GM20000 (cell line): Measurements from ENCODE around the gene ZNF225.
"Not testable (repeated sequence)": the region's sequence is repeated elsewhere in the genome, so short reads cannot be mapped to it uniquely, and the experiment has no call there.

Experiments used
- DNase-seq: peaks from one replicate; pipeline ENCODE4 v3.0.0; 2012; ENCODE audit warnings: low spot score
- TF ChIP-seq, protein P1 (sequence below): IDR thresholded peaks from 2 replicates; pipeline ENCODE4 v1.5.1; 2012; ENCODE audit warnings: mild to moderate bottlenecking, control low read depth; ENCODE audit errors: extremely low read depth, missing control alignments

Gene ZNF225

GRCh38 chr19:44164327-44164672, 51.1 kb downstream of the ZNF225 start:
- TF ChIP-seq, protein P1, sequence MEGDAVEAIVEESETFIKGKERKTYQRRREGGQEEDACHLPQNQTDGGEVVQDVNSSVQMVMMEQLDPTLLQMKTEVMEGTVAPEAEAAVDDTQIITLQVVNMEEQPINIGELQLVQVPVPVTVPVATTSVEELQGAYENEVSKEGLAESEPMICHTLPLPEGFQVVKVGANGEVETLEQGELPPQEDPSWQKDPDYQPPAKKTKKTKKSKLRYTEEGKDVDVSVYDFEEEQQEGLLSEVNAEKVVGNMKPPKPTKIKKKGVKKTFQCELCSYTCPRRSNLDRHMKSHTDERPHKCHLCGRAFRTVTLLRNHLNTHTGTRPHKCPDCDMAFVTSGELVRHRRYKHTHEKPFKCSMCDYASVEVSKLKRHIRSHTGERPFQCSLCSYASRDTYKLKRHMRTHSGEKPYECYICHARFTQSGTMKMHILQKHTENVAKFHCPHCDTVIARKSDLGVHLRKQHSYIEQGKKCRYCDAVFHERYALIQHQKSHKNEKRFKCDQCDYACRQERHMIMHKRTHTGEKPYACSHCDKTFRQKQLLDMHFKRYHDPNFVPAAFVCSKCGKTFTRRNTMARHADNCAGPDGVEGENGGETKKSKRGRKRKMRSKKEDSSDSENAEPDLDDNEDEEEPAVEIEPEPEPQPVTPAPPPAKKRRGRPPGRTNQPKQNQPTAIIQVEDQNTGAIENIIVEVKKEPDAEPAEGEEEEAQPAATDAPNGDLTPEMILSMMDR = no peak
- no peak for DNase-seq

GRCh38 chr19:44164673-44165512, 51.7 kb downstream of the ZNF225 start, which contains the start of gene ZNF226:
TSS of gene ZNF226 (plus strand) at chr19:44165100. CDS start at chr19:44170081, 4,981 bp downstream.
- peak; percentile 83 for DNase-seq
- TF ChIP-seq, protein P1 = no peak

DNA sequence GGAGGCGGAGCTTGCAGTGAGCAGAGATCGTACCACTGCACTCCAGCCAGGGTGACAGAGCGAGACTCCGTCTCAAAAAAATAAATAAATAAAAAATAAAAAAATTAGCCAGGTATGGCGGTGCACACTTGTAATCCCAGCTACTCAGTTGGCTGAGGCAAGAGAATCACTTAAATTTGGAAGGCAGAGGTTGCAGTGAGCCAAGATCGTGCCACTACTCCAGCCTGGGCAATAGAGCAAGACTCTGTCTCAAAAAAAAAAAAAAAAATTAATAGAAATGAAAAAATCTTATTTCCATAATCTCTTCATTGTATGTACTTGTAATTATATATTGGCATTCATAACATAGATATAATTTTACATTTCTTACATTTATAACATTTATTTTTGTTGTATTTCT, 57.5 kb downstream of the ZNF225 start:
- not testable (repeated sequence) for DNase-seq

DNA sequence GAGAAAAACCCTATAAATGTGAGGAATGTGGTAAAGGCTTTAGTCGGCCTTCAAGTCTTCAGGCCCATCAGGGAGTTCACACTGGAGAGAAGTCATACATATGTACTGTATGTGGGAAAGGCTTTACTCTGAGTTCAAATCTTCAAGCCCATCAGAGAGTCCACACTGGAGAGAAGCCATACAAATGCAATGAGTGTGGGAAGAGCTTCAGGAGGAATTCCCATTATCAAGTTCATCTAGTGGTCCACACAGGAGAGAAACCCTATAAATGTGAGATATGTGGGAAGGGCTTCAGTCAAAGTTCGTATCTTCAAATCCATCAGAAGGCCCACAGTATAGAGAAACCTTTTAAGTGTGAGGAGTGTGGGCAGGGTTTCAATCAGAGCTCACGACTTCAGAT, 63.4 kb downstream of the ZNF225 start:
- TF ChIP-seq, protein P1 = no peak
- no peak for DNase-seq

GRCh38 chr19:44180968-44181367, 67.8 kb downstream of the ZNF225 start:
- DNase-seq = no peak
- TF ChIP-seq, protein P1 = no peak

DNA sequence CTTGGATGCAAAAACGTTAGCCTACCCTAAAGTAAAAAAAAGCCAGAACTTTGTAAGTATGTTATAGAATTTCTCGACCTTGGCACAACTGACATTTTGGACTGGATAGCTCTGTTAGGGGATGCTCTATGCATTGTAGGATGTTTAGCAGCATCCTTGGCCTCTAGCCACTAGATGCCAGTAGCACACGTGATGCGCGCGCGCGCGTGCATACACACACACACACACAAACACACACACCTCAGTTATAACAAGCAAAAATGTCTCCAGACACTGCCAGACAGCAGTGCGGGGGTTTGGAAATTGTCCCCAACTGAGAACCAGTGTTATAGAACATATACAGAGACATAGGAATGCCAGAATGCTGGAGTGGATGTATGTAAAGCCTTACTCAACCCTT, 68.9 kb downstream of the ZNF225 start:
- TF ChIP-seq, protein P1 = no peak
- DNase-seq = no peak
